AG09309 (cell line): ENCODE data around the gene ZBTB43.
"Not testable (repeated sequence)": the region's sequence is repeated elsewhere in the genome, so short reads cannot be mapped to it uniquely, and the experiment has no call there.

Source experiments
- DNase-seq: peaks from one replicate; pipeline ENCODE4 v3.0.0-alpha.2; 2010; ENCODE audit warnings: low read depth
- H3K4me3 ChIP-seq: 2 replicates; pipeline ENCODE4 v1.5.1; 2011; ENCODE audit warnings: mild to moderate bottlenecking, low read depth, low read length, moderate library complexity; ENCODE audit not compliant: control insufficient read depth
- CTCF ChIP-seq: IDR thresholded peaks from 2 replicates; pipeline ENCODE4 v1.5.1; 2011; ENCODE audit warnings: mild to moderate bottlenecking, low read depth, low read length, inconsistent platforms; ENCODE audit not compliant: insufficient read depth, control insufficient read depth; ENCODE audit errors: missing control alignments

The ZBTB43 gene

GRCh38 chr9:126782053-126782388, 22.8 kb upstream of the ZBTB43 start:
- no peak for DNase-seq
- no peak for TF ChIP-seq CTCF
- no peak overlapping the region for H3K4me3 ChIP-seq

GRCh38 chr9:126783949-126784348, 20.9 kb upstream of the ZBTB43 start:
- no peak for TF ChIP-seq CTCF
- DNase-seq = no peak
- H3K4me3 ChIP-seq = no peak overlapping the region

GRCh38 chr9:126784401-126784800, 20.4 kb upstream of the ZBTB43 start:
- TF ChIP-seq CTCF = no peak
- no peak for DNase-seq
- H3K4me3 ChIP-seq = no peak overlapping the region

- not testable (repeated sequence) for H3K4me3 ChIP-seq, DNase-seq
These were observed 20.0 kb upstream of the ZBTB43 start for GRCh38 chr9:126784841-126785240.

- no peak for TF ChIP-seq CTCF
- no peak overlapping the region for H3K4me3 ChIP-seq
- no peak for DNase-seq
These were observed 16.8 kb upstream of the ZBTB43 start for GRCh38 chr9:126788046-126788445.

- DNase-seq = no peak
- no peak overlapping the region for H3K4me3 ChIP-seq
These were observed 16.0 kb upstream of the ZBTB43 start for GRCh38 chr9:126788634-126789349.

GRCh38 chr9:126790561-126790960, 14.3 kb upstream of the ZBTB43 start:
- DNase-seq = no peak
- H3K4me3 ChIP-seq = no peak overlapping the region
- no peak for TF ChIP-seq CTCF

More at GRCh38 chr9:126788634-126789349, 16.0 kb upstream of the ZBTB43 start:
- TF ChIP-seq CTCF = no peak
